Hematopoietic multipotent progenitor cell treated with erythropoietin and hydrocortisone succinate and interleukin-3 and kit ligand, for 6 days (in vitro differentiated cells): ENCODE measurements around the gene PDLIM3.

Experiments used
- DNase-seq: peaks from one replicate; pipeline ENCODE4 v3.0.0-alpha.2; 2015

The PDLIM3 gene

DNA sequence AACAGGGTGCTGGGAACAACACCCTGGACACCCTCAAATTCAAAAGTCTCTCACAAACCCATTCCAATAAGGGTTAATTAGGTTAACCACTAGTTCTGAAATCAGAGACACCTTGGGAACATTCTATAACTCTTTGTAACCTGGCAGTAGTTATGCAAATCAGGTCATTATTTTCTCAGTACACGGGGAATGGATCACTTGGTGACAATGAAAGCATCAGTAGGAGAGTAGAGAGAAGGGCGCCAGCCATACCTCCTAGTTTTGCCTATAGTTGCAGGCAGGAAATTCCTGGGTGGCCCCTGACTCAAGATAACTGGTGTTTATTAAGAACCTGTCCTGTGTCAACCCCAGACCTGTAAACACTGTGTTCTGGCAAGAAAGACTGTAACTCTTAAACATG, 66.3 kb downstream of the PDLIM3 start:
- DNase-seq = no peak

DNA sequence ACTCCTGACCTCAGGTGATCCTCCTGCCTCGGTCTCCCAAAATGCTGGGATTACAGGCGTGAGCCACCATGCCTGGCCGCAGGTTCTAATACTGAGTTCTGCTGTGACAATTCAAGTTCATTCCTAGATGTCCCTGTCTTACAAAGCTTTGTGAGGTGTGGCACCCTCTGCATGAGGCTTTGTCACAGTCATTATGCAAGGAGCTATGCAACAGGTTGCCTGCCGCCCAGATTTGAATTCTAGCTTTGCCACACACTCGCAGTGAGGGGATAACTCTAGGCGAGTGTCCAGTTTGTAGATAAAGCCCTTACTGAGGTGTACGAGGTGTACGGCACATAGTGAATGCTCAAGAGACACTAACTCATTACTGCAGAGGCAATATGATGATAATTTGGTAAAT, 67.3 kb downstream of the PDLIM3 start:
- DNase-seq = no peak

DNA sequence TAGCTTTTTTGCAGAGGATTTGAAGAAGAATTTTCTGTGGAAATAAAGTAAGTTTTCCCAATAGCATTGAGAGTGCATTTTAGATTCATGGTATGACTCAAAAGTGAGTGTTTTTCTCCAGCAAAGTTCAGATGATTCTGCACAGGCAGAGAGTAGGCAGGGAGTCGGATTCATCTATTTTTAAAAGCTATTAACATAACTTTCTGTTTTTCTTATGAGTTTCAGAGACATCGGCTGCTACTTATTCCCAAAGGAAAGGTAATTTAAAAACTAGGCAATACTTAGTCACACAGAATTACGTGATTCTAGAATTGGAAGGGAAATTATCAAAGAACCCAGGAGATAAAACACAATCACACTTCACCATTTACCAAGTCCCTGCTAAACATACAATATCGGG, 68.2 kb downstream of the PDLIM3 start:
- no peak for DNase-seq

DNA sequence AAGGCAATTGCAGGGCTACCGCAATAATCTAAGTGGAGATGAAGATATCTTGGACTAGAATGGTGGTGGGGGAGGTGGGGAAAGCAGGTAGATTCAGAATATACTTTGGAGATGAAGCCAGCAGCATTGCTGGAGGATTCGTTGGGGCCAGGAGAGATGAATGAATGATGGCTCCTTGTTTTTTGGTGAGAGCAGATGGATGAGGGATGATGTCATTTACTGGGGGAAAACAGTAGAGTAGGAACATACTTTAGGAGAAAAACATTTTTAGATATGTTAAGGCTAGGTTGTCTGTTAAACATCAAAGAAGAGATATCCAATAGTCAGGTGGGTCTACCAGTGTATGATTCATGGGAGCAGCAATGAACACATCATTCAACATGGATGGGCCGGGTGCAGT, 69.6 kb downstream of the PDLIM3 start:
- DNase-seq = no peak

DNA sequence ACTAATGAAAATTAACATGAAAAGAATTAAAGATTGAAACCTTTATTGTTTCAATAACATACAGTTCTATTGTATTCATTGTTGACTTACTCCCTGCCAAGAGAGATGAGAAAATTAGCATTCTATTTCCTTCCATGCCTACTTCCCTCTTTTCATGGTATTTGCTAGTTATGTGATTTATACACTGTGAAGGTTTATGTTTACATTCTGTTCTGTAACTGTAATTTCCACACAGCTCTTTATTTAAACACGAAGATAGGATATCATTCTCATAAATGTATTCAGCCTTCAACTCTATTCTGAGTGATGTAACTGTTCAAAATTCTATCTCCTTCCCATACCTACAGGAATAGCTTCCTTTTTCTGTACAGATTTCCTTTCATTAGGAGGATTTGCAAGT, 70.4 kb downstream of the PDLIM3 start:
- DNase-seq = no peak

DNA sequence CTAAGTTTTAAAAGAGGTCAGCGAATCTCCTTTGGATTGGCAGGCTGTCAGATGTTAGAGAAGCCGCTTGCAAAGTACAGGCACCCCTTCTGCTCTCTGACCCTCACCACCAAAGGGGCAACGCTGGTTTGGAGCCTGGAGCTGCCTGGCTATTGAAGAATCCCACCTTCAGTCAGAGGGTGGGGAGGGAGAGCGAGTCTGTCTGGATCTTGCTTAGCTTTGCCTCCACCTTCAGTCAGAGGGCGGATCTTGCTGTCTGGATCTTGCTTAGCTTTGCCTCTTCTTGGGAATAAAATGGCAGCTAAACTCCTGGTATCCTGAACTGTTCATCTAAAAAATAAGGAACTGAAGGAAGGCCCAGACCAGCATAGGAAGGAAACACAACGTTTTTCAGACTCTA, 71.1 kb downstream of the PDLIM3 start:
- DNase-seq = no peak

DNA sequence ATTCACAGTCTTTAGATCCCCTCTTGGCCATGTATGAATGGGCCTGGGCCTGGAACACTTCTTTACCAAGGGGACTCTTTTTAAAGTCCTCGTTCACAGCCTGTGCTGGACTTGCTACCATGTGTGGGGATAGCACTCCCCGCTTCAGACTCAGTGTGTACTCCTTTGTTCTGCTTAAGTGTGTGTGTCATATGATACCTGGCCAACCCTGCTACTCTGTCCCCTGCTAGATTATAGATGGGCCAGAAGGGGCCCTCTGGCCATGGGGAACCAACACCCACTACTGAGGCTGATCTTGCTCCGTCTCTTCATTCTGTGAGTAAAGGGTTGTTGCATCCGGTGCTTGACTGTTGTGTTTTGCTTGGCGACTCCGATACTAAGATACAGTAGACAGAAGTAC, 71.8 kb downstream of the PDLIM3 start:
- DNase-seq = no peak

DNA sequence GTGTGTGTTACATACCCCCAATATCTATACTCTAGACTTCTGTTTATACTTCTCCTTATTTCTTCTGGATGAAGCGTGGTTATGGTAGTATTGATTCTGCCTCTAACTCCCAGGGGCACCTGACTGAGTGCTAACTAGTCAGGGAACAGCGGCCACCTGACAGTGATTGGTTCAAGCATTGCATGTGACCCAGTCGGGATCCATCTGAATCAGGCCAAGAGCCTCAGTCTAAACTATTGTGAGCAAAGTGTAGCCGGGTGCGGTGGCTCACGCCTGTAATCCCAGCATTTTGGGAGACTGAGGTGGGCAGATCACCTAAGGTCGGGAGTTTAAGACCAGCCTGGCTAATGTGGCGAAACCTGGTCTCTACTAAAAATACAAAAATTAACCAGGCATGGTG, 73.7 kb downstream of the PDLIM3 start:
- DNase-seq = no peak

DNA sequence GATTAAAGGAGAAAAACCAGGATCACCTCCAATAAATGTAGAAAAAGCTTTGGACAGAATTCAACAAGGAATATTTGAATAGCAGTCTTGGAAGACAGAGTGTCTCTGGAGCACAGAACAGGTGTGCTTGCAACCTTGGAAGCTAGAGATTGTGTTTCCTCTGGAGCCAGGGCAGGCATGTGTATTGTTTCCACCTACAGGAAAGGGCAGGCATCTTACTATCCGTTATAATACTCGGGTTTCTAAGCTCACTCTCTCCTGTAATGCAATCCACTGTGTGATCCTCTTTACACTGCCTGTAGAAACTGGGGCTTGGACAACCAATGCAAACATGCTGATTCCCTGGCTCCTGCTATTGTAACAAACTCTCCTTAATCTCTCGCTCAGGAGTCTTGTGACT, 78.2 kb downstream of the PDLIM3 start:
- no peak for DNase-seq

DNA sequence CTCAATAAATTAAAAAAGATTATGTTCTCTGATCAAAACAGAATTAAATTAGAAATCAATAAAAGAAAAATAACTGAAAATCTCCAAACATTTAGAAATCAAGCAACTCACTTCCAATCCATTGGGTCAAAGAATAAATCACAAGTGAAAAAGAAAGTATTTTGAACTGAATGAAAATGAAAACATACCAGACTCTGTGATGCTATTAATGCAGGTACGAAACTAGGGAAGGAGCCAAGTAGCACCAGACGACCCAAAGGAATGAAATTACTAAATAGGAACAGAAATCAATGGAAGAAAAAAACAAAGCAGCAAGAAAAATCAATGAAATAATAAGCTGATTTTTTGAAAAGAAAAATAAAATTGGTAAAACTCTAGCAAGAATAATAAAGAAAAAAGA, 79.2 kb downstream of the PDLIM3 start:
- DNase-seq = no peak
